ENCODE results near the gene NEU1. TPM values are rescaled to one million over a fixed set of nuclear protein-coding genes. Genes with fewer than 3 reads are reported as not detected.
"Not testable (repeated sequence)": the region's sequence is repeated elsewhere in the genome, so short reads cannot be mapped to it uniquely, and the experiment has no call there.

The NEU1 gene
- total RNA-seq: 33.2 and 33.8 TPM in 2 replicates

DNA sequence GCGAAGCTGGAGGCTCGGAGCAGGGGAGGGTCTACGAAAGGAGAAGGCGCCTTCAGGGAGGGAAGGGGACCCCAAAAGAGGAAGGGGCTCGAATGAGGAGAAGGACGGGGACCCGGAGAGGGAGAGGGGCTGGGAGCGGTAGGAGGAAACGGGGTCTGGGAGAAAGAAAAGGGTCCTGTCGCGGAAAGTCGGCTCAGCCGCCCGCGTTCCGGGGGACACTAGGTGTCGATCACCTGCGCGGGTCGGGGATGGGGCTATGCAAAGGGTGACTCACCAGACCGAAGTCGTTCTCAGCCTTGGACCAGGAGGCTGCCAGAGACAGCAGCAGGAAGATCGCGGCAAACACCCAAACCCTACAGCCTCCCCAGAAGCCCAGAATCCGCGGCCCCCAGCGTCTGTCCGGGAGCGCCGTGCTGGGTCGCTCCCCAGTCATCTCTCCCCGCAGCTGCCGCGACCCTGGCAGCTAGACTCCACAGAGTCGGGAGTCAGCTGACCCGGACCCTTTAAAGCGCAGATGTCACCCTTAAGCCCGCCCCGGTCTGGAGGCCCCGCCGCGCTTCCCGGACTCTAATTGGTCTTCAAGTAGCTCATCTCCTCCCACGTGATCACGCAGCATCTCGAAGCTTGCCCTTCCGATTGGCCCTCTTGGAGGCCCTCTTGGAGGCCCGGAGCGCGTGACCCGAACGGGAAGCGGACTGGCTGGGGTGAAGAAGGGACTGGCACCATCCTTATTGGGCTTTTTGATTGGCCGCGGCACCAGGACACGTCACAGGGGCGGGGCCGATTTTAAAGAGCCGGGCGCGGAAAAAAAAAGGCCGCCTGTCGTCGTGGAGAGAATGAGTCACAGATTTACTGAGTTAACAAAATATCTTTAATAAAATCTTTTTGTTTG lies at the start of gene NEU1:
TSS of gene NEU1 (minus strand) at position 478 of the 892 bp plus-strand sequence. CDS start at position 433, 45 bp downstream.
- intact Hi-C loops (cut with micrococcal nuclease): loop anchor here (1.0 to 2.0 kb wide), 12 partner anchors 28 to 665 kb away; partner anchors contain the start of genes ABHD16A, BAG6, EHMT2 and NFKBIL1

DNA sequence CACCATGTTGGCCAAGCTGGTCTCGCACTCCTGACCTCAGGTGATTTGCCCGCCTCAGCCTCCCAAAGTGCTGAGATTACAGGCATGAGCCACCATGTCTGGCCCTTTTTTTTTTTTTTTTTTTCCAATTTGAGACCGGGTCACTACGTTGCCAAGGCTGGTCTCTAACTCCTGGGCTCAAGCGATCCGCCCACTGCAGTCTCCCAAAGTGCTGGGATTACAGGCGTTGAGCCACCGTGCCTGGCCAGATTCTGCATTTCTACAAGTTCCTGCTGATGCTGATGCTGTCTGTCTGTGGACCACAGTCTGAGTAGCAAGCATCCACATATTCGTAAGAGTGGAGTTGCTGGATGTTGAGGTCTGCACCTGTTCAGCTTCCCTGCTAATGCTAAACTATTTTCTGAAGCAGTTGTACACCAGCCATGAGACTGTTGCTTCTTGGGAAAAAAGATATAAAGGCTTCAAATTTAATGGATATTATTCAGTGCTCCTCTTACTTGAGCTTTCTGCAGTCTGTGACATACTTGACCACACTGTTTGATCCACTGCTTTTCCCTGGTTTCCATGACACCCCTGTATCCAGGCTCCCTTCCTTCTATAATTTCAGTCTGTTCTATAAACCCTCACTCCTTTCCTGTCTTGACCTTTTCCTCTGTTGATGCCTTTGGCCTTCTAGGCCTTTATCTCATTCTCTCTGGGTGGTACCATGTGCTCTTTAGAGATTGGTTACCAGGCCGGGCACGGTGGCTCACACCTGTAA lies 49.4 kb upstream of the NEU1 start:
- intact Hi-C loops (cut with micrococcal nuclease): no loop called here

DNA sequence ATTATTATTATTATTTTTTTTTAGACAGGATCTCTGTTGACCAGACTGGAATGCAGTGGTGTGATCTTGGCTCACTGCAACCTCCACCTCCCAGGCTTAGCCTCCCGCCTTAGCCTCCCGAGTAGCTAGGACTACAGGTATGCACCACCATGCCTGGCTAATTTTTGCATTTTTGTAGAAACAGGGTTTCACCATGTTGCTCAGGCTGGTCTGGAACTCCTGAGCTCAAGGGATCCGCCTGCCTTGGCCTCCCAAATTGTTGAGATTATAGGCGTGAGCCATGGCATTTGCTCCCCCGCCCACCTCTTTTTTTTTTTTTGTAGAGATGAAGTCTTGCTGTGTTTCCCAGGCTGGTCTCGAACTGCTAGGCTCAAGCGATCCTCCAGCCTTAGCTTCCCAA lies 46.7 kb upstream of the NEU1 start:
- intact Hi-C loops (cut with micrococcal nuclease): not testable (repeated sequence)

DNA sequence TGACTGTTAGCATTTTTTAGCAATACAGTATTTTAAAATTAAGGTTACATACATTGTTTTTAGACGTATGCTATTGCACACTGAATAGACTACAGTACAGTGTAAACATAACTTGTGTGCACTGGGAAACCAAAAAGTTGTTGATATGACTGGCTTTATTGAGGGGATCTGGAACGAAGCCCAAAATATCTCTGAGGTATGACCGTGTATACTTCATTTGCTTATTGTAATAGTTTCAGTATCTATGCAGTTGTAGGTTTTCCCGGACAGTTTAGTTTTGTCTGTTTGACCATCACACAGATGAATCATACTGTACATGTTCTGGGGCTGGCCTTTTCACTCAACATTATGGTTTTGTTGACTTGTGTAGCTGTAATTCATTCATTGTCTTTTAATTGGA lies 46.2 kb upstream of the NEU1 start:
- intact Hi-C loops (cut with micrococcal nuclease): no loop called here

DNA sequence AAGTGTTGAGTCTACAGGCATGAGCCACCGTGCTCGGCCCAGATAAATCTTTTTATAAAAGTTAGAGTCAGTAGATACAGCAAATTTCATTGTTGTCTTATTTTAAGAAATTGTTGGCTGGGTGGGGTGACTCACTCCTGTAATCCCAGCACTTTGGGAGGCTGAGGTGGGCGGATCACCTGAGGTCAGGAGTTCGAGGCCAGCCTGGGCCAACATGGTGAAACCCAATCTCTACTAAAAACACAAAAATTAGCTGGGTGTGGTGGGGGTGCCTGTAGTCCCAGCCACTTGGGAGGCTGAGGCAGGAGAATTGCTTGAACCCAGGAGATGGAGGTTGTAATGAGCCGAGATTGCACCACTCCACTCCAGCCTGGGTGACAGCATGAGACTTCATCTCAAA lies 45.6 kb upstream of the NEU1 start:
- intact Hi-C loops (cut with micrococcal nuclease): not testable (repeated sequence)

DNA sequence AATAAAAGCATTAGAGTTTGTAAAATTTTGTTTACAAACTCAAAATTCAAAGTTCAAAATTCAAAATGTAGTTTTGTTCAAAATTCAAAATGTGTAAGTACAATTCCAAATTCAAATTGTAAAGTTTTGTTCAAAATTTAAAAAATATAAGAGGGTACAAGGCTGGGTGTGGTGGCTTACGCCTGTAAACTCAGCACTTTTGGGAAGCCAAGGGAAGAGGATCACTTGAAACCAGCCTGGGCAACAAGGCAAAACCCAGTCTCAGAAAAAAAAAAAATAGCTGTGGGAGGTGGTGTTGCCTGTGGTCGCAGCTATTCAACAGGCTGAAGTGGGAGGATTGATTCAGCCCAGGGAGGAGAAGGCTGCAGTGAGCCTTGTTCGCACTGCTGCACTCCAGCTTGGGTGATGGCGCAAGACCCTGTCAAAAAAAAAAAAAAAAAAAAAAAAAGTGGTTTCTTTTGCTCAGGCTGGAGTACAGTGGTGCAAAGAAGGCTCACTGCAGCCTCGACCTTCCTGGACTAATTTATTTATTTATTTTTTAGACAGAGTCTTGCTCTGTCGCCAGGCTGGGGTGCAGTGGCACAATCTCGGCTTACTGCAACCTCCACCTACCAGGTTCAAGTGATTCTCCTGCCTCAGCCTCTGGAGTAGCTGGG lies 44.7 kb upstream of the NEU1 start:
- intact Hi-C loops (cut with micrococcal nuclease): no loop called here

DNA sequence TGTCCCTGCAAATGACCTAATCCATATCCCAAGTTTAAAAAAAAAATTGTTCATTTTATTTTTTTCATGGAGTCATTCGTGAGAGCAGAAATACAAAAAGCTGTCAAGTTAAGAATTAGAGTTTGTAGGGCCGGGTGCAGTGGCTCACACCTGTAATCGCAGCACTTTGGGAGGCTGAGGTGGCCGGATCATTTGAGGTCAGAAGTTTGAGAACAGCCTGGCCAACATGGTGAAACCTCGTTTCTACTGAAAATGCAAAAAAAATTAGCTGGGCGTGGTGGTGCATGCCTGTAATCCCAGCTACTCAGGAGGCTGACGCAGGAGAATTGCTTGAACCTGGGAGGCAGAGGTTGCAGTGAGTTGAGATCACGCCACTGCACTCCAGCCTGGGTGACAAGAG lies 44.1 kb upstream of the NEU1 start:
- intact Hi-C loops (cut with micrococcal nuclease): not testable (repeated sequence)

DNA sequence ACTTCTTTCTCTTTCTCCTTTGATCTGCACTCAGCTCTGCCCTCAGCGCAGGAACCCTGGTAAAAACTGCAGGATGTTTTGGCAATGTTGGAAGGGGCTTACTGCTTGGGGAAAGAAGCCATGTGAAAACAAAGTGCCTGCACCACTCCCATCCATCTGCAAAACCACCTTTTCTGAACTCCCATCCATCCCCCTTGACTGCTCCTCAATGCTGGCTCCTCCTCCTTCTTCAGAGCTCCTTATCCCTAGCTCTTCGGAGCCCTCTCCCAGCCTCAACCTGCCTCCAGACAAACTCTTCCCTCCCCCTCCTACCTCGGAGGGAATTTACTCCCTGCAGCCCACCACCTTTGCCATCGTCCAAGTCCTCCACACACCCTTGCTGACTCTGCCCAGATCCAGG lies 43.5 kb upstream of the NEU1 start:
- intact Hi-C loops (cut with micrococcal nuclease): no loop called here

DNA sequence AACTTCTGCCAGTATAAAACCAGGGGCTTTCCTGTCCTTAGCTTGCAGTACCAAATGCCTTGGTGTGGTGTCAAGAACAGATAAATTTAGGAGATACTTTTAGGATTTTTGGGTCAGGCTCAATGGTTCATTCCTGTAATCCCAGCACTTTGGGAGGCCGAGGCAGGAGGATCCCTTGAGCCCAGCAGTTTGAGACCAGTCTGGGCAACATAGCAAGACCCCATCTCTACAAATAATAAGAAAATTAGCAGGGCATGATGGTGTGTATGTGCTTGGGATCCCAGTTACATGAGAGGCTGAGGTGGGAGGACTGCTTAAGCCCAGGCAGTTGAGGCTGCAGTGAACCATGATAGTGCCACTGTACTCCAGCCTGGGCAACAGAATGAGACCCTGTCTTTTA lies 42.4 kb upstream of the NEU1 start:
- intact Hi-C loops (cut with micrococcal nuclease): no loop called here

DNA sequence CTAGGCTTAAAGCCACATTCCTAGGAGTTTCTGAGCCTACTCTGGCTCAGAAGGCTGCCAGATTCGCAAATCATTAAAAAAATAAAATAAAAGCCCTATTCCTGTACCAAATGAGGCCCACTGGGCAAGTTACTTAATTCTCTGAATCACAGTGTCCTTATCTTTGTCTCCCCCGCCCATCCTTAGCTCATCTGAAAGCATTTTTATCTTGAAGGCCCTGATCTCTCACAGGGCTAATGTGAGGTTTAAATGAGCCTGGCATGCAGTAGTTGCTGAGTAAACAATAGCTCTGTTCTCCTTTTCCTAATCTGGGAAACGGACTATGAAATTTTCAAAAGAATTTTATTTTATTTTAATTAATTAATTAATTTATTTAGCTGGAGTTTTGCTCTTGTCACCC lies 41.3 kb upstream of the NEU1 start:
- intact Hi-C loops (cut with micrococcal nuclease): no loop called here

DNA sequence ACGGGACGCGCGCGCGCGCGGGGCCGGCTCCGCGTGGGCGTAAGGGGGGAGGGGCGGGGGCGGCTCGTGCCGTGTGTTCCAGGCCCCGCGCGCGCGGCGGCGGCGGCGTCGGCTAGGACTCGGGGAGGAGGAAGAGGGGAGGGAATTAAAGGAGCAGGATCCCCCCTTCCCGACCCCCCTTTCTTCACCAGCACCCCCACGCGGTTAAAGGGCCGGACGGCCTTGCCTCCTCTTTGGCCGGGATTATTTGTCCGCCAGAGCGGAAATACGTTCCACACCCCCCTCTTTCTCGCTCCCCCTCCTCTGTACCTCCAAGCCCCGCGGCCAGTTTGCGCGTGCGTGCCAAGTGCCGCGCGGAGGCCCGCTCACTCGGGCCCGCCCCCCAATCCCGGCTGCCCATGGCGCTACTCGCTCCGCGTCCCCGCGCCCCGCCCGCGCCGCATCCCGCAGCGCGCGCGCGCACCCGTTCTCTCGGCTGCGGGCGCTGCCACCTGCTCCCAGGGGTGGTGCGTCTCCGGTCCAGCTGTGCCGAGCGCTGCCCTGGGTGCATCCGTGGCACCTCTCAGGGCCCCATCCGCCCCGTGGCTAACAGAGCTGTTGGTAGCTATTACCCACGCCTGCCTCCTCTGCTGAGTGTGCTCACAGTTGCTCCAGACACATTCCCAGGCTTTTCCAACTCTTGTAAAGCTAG lies 39.5 kb upstream of the NEU1 start, which contains the start of gene ZBTB12:
TSS of gene ZBTB12 (minus strand) at position 134 of the 691 bp plus-strand sequence. CDS start 781 bp downstream, outside the sequence.
- intact Hi-C loops (cut with micrococcal nuclease): loop anchor here (1.0 kb wide), 2 partner anchors 56 to 276 kb away; partner anchors contain the start of genes NELFE and RNF5

DNA sequence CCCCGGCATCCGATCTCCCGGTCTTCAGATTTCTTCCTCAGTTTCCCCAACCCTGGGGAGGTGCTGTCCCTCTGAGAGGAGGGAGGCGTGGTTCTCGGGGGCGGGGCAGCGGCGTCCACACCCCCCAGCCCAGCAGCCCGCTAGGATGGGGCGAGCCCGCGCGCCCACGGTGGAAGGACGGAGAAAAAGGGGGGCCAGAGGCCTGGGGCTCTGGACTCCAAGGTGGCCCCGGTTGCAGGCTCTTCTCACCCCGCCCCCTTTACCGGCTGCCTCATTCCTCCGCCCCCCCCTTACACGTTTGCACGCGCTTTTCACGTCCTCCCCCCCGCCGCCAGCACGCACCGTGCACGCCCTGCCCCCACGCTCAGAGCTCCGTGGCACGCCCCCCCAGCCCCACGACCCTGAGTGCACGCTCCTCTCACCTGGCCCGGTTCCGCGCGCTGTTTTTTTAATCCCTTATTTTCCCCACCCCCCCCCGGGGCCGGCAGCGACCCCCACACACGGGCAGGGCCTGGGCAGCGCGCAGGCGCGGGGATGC lies 38.9 kb upstream of the NEU1 start:
- intact Hi-C loops (cut with micrococcal nuclease): no loop called here

DNA sequence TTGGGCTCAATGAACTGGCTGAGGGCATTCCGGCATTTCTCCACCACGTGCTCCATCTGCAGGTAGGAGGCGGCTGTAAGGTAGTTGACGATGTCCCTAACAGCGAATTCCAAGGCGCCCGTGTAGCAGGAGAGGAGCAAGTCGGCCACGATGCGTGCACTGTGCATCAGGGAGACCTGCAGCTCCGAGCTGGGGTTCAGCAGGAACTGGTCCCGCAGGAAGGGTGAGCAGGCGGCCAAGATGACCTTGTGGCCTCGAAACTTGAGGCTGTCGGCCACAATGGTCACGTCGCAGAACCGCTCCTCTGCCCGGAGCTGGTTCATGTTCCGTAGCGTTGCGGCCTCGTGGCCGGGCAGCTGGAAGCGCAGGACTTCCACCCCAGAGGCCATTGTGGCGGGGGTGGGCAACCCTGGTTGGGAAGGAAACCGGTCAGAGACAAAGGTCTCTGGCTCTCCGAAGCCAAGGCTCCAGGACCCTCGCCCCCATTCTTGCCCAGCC lies 38.3 kb upstream of the NEU1 start:
- intact Hi-C loops (cut with micrococcal nuclease): no loop called here

DNA sequence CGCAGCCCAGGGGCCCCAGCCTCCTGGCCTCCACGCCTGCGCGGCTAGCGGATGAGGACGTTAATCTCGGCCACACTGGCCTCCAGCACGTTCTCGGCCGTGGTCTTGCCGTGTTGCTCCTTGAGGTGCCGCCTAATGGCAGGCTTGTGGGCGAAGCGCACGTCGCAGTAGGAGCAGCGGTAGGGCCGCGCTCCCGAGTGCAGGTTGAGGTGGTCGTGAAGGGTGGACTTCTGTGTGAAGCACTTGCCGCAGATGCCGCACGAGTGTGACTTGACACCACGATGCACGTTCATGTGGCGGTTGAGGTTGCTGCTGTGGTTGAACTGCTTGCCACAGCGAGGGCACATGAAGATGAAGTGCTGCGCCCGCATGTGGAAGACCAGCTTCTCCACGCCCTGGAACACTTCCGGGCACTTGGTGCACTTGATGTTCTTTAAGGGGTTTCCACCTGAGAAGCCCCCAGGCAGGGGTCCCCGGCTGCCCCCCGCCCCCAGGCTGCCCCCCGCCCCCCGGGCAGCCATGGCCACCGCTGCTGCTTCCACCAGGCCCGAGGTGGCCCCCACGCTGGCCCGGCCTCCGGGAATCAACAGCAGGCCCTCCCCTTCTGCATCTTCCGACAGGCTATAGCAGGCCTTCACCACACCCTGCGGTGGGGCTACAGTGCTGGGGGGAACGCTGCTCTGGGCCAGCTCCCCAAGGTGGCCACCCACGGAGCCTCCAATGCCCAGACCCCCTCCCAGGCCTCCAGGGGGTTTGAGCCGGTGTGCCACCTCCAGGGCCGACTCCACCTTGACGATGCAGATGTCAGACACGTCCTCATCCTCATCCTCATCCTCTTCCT lies 37.5 kb upstream of the NEU1 start:
- intact Hi-C loops (cut with micrococcal nuclease): loop anchor here (2.0 to 5.0 kb wide), 5 partner anchors 161 to 1283 kb away; partner anchors contain the start of genes GPSM3, MRPS18B, PBX2 and PPP1R10

DNA sequence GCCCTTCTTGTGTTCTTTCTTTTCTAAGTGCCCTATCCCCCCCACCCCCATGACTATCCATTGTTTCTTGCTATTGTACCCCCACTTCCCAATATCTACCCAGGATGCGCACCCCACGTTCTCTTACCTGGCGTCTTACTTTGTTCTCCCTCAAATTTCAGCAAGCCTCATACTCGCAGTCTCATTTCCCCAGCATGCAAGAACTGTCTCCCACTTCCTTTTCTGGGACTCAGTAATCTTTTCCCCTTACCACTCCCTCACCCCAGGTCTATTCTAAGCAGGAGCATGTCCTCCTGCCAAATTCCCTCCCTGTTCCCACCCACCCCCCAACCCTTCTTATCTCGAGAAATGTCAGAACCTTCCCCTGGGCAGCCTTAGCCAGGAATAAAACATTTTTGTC lies 36.6 kb upstream of the NEU1 start:
- intact Hi-C loops (cut with micrococcal nuclease): loop anchor here (2.0 to 5.0 kb wide), 5 partner anchors 160 to 1282 kb away; partner anchors contain the start of genes GPSM3, MRPS18B, PBX2 and PPP1R10

DNA sequence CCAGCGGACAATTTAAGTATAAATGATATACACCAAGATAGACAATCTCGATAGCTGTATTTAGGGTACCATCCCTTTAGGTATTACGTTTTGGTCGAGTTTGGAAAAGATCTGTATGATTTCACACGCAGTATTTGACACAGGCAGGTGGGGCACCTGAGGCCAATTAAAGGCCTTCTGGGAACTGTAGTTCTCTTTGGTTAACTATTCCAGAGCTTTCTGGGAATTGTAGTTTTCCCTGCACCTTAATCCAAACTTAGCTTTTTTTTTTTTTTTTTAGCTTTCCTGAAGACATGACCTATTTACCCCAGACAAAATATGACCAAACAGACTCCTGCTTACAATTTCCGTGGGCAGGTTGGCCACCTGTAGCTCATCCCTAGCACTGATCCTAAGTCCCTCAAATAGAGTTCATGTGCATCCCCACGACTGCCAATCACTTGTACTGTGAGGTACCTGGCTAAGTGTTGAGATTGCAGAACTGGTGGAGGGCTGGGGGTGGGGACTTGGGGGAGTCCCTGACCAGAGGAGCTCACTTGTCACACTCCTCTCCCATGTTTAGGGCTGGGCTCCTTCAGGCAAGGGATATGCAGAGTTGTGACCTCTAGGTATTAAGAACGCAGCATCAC lies 35.9 kb upstream of the NEU1 start:
- intact Hi-C loops (cut with micrococcal nuclease): loop anchor here (1.0 to 5.0 kb wide), 11 partner anchors 61 to 1281 kb away; partner anchors contain the start of genes ATF6B, BAG6, DXO and GPSM3

DNA sequence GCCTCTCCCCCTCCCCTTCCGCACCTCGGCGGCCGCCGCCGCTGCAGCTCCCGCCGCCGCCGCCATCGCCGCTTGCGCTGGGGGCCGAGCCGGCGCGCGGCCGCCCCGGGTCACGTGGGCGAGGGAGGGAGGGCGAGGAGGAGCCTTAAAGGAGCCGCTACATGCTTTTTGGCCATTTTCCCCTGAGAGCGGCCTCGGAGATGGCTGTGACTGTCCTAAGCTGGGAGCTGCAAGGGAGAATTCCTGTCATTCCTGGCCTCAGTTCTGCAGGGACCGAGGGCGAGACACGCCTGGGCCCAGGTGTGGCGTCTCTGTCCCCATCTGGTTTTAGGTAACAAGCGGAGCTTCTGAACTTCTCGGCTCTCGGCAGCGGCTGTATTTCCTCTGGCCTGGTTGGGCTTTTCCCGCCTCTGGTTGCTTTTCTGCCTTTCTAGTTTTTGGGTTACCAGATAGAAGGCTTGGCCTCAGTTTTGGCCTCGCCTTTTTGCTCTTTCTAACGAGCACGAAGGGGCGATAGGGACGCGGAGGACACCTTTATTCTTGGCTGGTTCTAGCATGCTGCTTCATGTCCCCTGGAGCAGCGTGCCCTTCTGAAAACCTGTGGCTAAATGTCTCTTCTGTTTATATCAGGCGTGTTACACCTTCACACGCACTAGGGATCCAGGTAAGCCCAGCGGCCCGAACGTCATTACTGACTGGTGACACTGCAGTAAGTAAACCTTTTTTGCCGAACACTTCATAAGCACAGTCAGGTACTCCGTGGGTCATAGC lies 35.2 kb upstream of the NEU1 start, which contains the start of gene EHMT2:
TSS of gene EHMT2 (minus strand) at position 87 of the 771 bp plus-strand sequence. CDS start at position 66, 21 bp downstream.
- intact Hi-C loops (cut with micrococcal nuclease): loop anchor here (1.0 to 5.0 kb wide), 16 partner anchors 34 to 1280 kb away; partner anchors contain the start of genes ABHD16A, ATF6B, BAG6 and DXO
